H9 (cell line): ENCODE results near the gene CCBE1. TPM values are rescaled to one million over a fixed set of nuclear protein-coding genes. Genes with fewer than 3 reads are reported as not detected.

Experiments used
- DNase-seq: peaks from one replicate; pipeline ENCODE4 v3.0.0-alpha.2; 2017
- H2AFZ ChIP-seq: one replicate; pipeline ENCODE4 v1.6.1; 2013; ENCODE audit warnings: mild to moderate bottlenecking, low read length, control low read depth, moderate library complexity
- H2AK5ac ChIP-seq: 2 replicates; pipeline ENCODE4 v1.6.1; 2013; ENCODE audit warnings: low read length, control low read depth, mixed read lengths; ENCODE audit not compliant: insufficient read length
- H2BK120ac ChIP-seq: one replicate; pipeline ENCODE4 v1.6.1; 2013; ENCODE audit warnings: low read depth, mild to moderate bottlenecking, low read length, control low read depth, inconsistent platforms; ENCODE audit not compliant: poor library complexity, severe bottlenecking
- H2BK12ac ChIP-seq: 2 replicates; pipeline ENCODE4 v1.6.1; 2013; ENCODE audit warnings: low read length, control low read depth, mixed read lengths, low read depth; ENCODE audit not compliant: insufficient read length
- H2BK15ac ChIP-seq: 2 replicates; pipeline ENCODE4 v1.6.1; 2013; ENCODE audit warnings: low read depth, low read length, control low read depth
- H2BK20ac ChIP-seq: one replicate; pipeline ENCODE4 v1.6.1; 2013; ENCODE audit warnings: low read depth, mild to moderate bottlenecking, low read length, control low read depth, inconsistent platforms; ENCODE audit not compliant: poor library complexity, severe bottlenecking
- H2BK5ac ChIP-seq: 2 replicates; pipeline ENCODE4 v1.6.1; 2013; ENCODE audit warnings: low read length, control low read depth, mixed read lengths; ENCODE audit not compliant: insufficient read length
- H3K14ac ChIP-seq: 2 replicates; pipeline ENCODE4 v1.6.1; 2013; ENCODE audit warnings: low read length, control low read depth; ENCODE audit not compliant: insufficient read depth
- H3K18ac ChIP-seq: 2 replicates; pipeline ENCODE4 v1.6.1; 2013; ENCODE audit warnings: low read depth, mild to moderate bottlenecking, mixed read lengths, low read length, control low read depth; ENCODE audit not compliant: insufficient read length
- H3K23ac ChIP-seq: 2 replicates; pipeline ENCODE4 v1.6.1; 2013; ENCODE audit warnings: low read length, control low read depth, mixed read lengths, low read depth; ENCODE audit not compliant: insufficient read length
- H3K23me2 ChIP-seq: 2 replicates; pipeline ENCODE4 v1.6.1; 2013; ENCODE audit warnings: low read depth, mild to moderate bottlenecking, mixed read lengths, low read length, control low read depth; ENCODE audit not compliant: insufficient read length, poor library complexity, severe bottlenecking
- H3K27ac ChIP-seq: 2 replicates; pipeline ENCODE4 v1.5.1; 2013; ENCODE audit warnings: low read length, control low read depth, mixed read lengths, low read depth; ENCODE audit not compliant: insufficient read length
- H3K27me3 ChIP-seq: 2 replicates; pipeline ENCODE4 v1.6.1; 2013; ENCODE audit warnings: low read length, control low read depth, inconsistent platforms; ENCODE audit not compliant: insufficient read depth
- H3K4ac ChIP-seq: 2 replicates; pipeline ENCODE4 v1.6.1; 2013; ENCODE audit warnings: low read depth, mild to moderate bottlenecking, control low read depth, inconsistent platforms, low read length, moderate library complexity
- H3K4me1 ChIP-seq: 2 replicates; pipeline ENCODE4 v1.6.1; 2013; ENCODE audit warnings: low read length, control low read depth, inconsistent platforms; ENCODE audit not compliant: insufficient read depth
- H3K4me2 ChIP-seq: 2 replicates; pipeline ENCODE4 v1.6.1; 2013; ENCODE audit warnings: low read length, control low read depth, mixed read lengths; ENCODE audit not compliant: insufficient read length, insufficient read depth
- H3K56ac ChIP-seq: 2 replicates; pipeline ENCODE4 v1.6.1; 2013; ENCODE audit warnings: low read depth, mild to moderate bottlenecking, mixed read lengths, low read length, control low read depth; ENCODE audit not compliant: insufficient read length
- H3K79me1 ChIP-seq: 2 replicates; pipeline ENCODE4 v1.6.1; 2013; ENCODE audit warnings: low read depth, mild to moderate bottlenecking, moderate library complexity, low read length, control low read depth, inconsistent platforms; ENCODE audit not compliant: insufficient read depth, poor library complexity, severe bottlenecking
- H3K79me2 ChIP-seq: 2 replicates; pipeline ENCODE4 v1.6.1; 2013; ENCODE audit warnings: low read length, control low read depth, inconsistent platforms; ENCODE audit not compliant: insufficient read depth
- H3K9ac ChIP-seq: 2 replicates; pipeline ENCODE4 v1.6.1; 2013; ENCODE audit warnings: low read length, control low read depth, mixed read lengths; ENCODE audit not compliant: insufficient read length; ENCODE audit errors: extremely low read depth
- H3K9me3 ChIP-seq: one replicate; pipeline ENCODE4 v1.6.1; 2013; ENCODE audit warnings: low read depth, low read length, inconsistent platforms; ENCODE audit not compliant: control insufficient read depth
- H3T11ph ChIP-seq: one replicate; pipeline ENCODE4 v1.6.1; 2013; ENCODE audit warnings: mild to moderate bottlenecking, low read length, control low read depth, inconsistent platforms
- H4K20me1 ChIP-seq: one replicate; pipeline ENCODE4 v1.6.1; 2013; ENCODE audit not compliant: control insufficient read depth, insufficient read length, insufficient read depth
- H4K5ac ChIP-seq: 2 replicates; pipeline ENCODE4 v1.6.1; 2013; ENCODE audit warnings: low read depth, mild to moderate bottlenecking, mixed read lengths, low read length, control low read depth; ENCODE audit not compliant: insufficient read length
- H4K8ac ChIP-seq: replicated peaks from 2 replicates; pipeline ENCODE4 v1.6.1; 2013; ENCODE audit warnings: low read length, control low read depth, mixed read lengths, low read depth; ENCODE audit not compliant: insufficient read length
- H4K91ac ChIP-seq: 2 replicates; pipeline ENCODE4 v1.6.1; 2013; ENCODE audit warnings: low read depth, mild to moderate bottlenecking, moderate library complexity, mixed read lengths, low read length, control low read depth; ENCODE audit not compliant: insufficient read length
- H3K27ac Mint-ChIP-seq, 3 experiments: 2 replicates in 2 of 3; 3 replicates in 1 of 3; pipeline ENCODE4 v1.8.0; 2020 to 2021; ENCODE audit warnings: mixed read lengths in 3 of 3, mild to moderate bottlenecking in 1 of 3, moderate library complexity in 1 of 3
- H3K27me3 Mint-ChIP-seq: 2 replicates; pipeline ENCODE4 v1.8.0; 2021; ENCODE audit warnings: low read depth, mild to moderate bottlenecking, moderate library complexity, mixed read lengths
- H3K36me3 Mint-ChIP-seq, 3 experiments: 2 replicates in 2 of 3; 3 replicates in 1 of 3; pipeline ENCODE4 v1.8.0; 2020 to 2021; ENCODE audit warnings: low read depth in 3 of 3, mixed read lengths in 3 of 3; ENCODE audit not compliant: insufficient read depth in 1 of 3
- H3K4me1 Mint-ChIP-seq, 2 experiments: 2 replicates each; pipeline ENCODE4 v1.8.0; 2020; ENCODE audit warnings: mixed read lengths in 2 of 2
- H3K4me3 Mint-ChIP-seq, 2 experiments: 2 replicates in 1 of 2; 3 replicates in 1 of 2; pipeline ENCODE4 v1.8.0; 2020 to 2021; ENCODE audit warnings: mild to moderate bottlenecking in 2 of 2, mixed read lengths in 2 of 2, moderate library complexity in 1 of 2
- H3K9me3 Mint-ChIP-seq, 2 experiments: 2 replicates in 1 of 2; 3 replicates in 1 of 2; pipeline ENCODE4 v1.8.0; 2020; ENCODE audit warnings: mild to moderate bottlenecking in 2 of 2, mixed read lengths in 2 of 2, moderate library complexity in 1 of 2
- CTCF ChIP-seq: fragments of 200-600 bp; sonication (generic); conservative IDR thresholded peaks from 3 replicates; pipeline ENCODE4 v1.8.0; 2021; ENCODE audit warnings: antibody characterized with exemption, mild to moderate bottlenecking
- WGBS: extraction: QIAGEN DNeasy Blood & Tissue Kit; methylation state at CpG from one replicate; pipeline ENCODE4 v1.1.7; 2013; ENCODE audit warnings: missing lambda C conversion rate, low lambda C conversion rate, mixed read lengths; ENCODE audit not compliant: insufficient read length; ENCODE audit errors: extremely low coverage; 5-methylcytosine and 5-hydroxymethylcytosine counted together
- total RNA-seq: library from RNA; stranded (reverse); gene quantifications from 2 replicates; pipeline ENCODE4 v1.2.1, GENCODE V29; 2021

The CCBE1 gene
- total RNA-seq, 1 experiment from 2014 or later: 0.39 TPM

GRCh38 chr18:59717291-59717690 lies 20.1 kb upstream of the CCBE1 start:
- Histone ChIP-seq H3K18ac (no peak overlapping the region), H3K23me2 (no peaks in the 10 kb centered on the region), H3K4ac (no peak overlapping the region), H3T11ph (no peak overlapping the region), H2BK12ac (no peak overlapping the region), H2BK15ac (no peak overlapping the region), H4K91ac (no peak overlapping the region), H2AFZ (no peak overlapping the region), H4K20me1 (no peaks in the 10 kb centered on the region), H3K56ac (no peak overlapping the region), H3K4me2 (no peak overlapping the region), H3K79me2 (no peaks in the 10 kb centered on the region), H3K79me1 (no peaks in the 10 kb centered on the region), H3K9ac (no peak overlapping the region), H2BK5ac (no peak overlapping the region), H2AK5ac (no peak overlapping the region), H2BK20ac (no peak overlapping the region), H4K8ac (no peak overlapping the region), H2BK120ac (no peak overlapping the region), H3K9me3 (no peaks in the 10 kb centered on the region), H3K27me3 (no peaks in the 10 kb centered on the region), H3K14ac (no peak overlapping the region), H3K4me1 (no peaks in the 10 kb centered on the region; the same call in 1 of the 2 replicates), H3K23ac (no peak overlapping the region), H4K5ac (no peak overlapping the region), H3K27ac (no peak overlapping the region)
- no peaks in the 10 kb centered on the region; a peak in 1 of 7 replicates for H3K36me3 Mint-ChIP-seq
- H3K27me3 Mint-ChIP-seq: peaks cover 2% of the 10 kb centered on the region
- no peak for DNase-seq
- H3K27ac Mint-ChIP-seq: no peak overlapping the region
- WGBS: no CpG with 5 or more reads among the region's 2 CpGs
- H3K4me1 Mint-ChIP-seq: peaks cover 4 to 12% of the 10 kb centered on the region in 2 experiments; a peak in 3 of 4 replicates
- H3K9me3 Mint-ChIP-seq: peaks cover 4 to 5% of the 10 kb centered on the region in 2 experiments; a peak in 1 of 5 replicates
- no peak for TF ChIP-seq CTCF
- H3K4me3 Mint-ChIP-seq: no peak overlapping the region
